ENCODE results near the gene ZNF335.
A peak's percentile ranks its signal among the peaks of the same experiment; 100 is the strongest.

The ZNF335 gene

GRCh38 chr20:45971675-45972499 lies at the start of gene ZNF335:
ZNF335 (minus strand) TSS chr20:45972203; CDS start chr20:45971410, 793 bp downstream.
- peak; percentile 91 for DNase-seq

GRCh38 chr20:46020555-46020954 lies 48.6 kb upstream of the ZNF335 start:
- no peak for DNase-seq

- DNase-seq, result no peak
These were observed 46.6 kb upstream of the ZNF335 start for GRCh38 chr20:46018611-46019010.

- DNase-seq, result no peak
These were observed 46.1 kb upstream of the ZNF335 start for GRCh38 chr20:46018112-46018511.

GRCh38 chr20:46017272-46017671 lies 45.3 kb upstream of the ZNF335 start:
- DNase-seq, result no peak

- no peak for DNase-seq
These were observed 42.8 kb upstream of the ZNF335 start for GRCh38 chr20:46014517-46015396.

GRCh38 chr20:46013829-46014516 lies 42.0 kb upstream of the ZNF335 start:
- DNase-seq, result peak; percentile 39

- no peak for DNase-seq
These were observed 41.4 kb upstream of the ZNF335 start for GRCh38 chr20:46013322-46013828.

GRCh38 chr20:46012921-46013320 lies 40.9 kb upstream of the ZNF335 start:
- DNase-seq, result no peak

- no peak for DNase-seq
These were observed 39.9 kb upstream of the ZNF335 start for GRCh38 chr20:46011631-46012482.

GRCh38 chr20:46010491-46011391 lies 38.7 kb upstream of the ZNF335 start:
- DNase-seq, result no peak

- no peak for DNase-seq
These were observed 37.8 kb upstream of the ZNF335 start for GRCh38 chr20:46009816-46010215.

GRCh38 chr20:46007671-46008070 lies 35.7 kb upstream of the ZNF335 start:
- no peak for DNase-seq

- no peak for DNase-seq
These were observed 35.0 kb upstream of the ZNF335 start for GRCh38 chr20:46006964-46007363.

GRCh38 chr20:46006022-46006705 lies 34.2 kb upstream of the ZNF335 start:
- no peak for DNase-seq

- DNase-seq, result no peak
These were observed 33.0 kb upstream of the ZNF335 start for GRCh38 chr20:46004889-46005473.

- no peak for DNase-seq
These were observed 32.2 kb upstream of the ZNF335 start for GRCh38 chr20:46004187-46004586.

- DNase-seq, result no peak
These were observed 30.0 kb upstream of the ZNF335 start for GRCh38 chr20:46002008-46002407.

GRCh38 chr20:46001498-46001897 lies 29.5 kb upstream of the ZNF335 start:
- no peak for DNase-seq
